Measurements from ENCODE around the gene TFPT.

TFPT gene

DNA sequence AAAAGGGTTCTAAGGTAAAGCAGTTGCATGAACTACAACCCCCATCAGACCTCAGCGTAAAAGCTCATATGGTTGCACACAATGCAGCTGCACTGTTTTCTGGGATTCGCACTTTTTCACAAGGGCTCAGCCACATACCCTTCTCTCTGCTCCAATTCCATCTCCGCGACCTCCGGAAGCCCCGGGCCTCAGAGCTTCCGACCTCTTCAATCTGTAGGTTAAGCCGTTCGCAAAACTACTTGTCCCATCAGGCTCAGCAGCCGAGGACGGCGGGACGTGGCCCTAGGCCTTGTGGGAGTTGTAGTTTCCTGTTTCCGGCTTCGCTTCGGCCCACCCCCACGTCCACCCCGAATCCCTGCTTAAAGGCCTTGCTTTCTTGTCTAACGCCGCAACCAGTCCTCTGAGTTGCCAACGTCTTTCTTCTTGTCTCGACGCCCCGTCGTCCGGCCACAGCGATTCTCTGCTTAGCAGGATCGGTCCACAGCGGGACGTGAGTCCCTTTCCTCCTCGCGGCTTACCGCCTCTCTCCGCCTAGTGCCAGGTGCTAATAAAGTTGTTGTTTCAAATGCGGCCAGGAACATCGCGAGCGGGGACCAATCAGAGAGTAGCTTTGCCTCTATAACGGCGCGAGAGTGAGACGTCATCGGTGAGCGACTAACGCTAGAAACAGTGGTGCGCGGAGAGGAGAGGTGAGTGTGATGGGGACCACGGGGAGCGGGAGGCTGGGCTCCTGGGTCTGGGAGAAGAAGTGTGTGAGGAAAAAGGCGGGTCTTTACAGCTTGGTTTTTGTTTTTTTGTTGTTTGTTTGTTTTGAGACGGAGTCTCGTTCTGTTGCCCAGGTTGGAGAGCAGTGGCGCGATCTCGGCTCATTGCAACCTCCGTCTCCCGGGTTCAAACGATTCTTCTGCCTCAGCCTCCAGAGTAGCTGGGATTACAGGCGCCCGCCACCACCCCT lies at the start of gene TFPT, which contains the start of gene PRPF31:
Gene TFPT (minus strand): TSS at position 549 of the 955 bp plus-strand sequence. CDS start 388 bp downstream, at position 161.
Gene PRPF31 (plus strand): TSS at position 646 of the 955 bp plus-strand sequence. CDS start 2,525 bp downstream, outside the sequence.
- DNase-seq (ENCODE audit: low read depth), result peak; percentile 95

DNA sequence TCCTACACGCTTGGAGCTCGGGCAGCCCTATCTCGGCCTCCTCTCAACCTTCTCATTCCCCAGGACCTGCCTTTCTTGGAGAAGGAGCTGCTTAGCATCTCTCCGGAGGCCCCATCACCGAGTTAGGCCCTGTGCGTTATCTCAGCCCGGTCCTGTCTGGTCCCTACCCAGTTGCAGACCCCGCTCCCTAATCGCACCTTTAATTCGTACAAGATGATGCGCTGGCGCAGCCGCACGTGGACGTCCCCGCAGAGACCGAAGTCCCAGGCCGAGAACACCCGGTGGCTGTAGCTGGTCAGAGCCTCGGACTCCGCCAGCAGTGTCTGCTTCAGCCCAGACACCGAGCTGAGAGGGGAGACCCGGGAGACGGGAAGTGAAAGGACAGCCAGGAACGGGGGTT lies 49.8 kb upstream of the TFPT start:
- no peak for DNase-seq (ENCODE audit: low read depth)

GRCh38 chr19:54164369-54165068 lies 49.1 kb upstream of the TFPT start:
- no peak for DNase-seq (ENCODE audit: low read depth)

DNA sequence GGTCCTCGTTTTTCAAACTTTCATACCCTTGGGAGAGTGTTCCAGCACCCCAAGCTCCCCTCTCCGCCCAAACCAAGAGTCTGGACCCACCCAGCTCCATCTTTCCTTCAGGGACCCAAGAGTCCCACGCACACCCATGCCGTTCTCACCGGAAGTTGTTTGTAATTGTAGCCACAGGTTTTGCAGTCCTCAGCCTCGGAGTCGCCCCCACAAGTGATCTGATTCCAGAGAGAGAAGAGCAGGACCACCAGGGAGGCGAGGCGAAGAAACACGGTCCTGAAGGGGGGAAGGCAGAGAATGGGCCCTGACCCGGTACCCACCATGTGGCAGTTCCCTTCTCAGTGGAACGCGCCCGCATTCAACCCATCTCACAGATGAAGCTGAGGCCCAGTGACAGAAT lies 47.4 kb upstream of the TFPT start:
- no peak for DNase-seq (ENCODE audit: low read depth)

DNA sequence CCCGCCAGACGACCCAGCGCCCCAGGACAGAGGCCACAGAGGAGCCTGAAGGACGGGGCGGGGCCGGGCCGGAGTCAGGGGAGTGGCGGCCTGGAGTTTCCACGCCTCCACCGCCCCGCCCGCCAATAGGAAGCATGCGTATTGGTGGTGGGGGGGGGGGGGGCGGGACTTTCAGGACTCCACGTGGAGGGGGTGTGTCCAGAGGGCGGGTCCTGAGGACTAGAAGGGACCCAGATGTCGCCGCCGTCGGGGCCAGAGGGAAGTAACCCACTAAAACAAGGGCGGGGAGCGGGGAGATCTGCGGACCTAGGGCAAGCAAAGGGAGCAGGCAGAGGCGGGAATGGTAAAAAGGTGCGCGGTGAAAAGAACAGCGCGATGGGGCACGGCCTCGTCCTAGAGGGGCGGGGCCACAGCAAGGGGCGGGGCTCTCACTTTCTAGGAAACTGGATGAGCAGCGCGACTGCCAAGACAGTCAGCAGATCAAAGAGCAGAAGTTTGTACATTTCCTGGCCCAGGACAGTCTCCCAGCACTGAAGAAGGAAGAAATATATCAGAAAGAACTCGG lies 46.9 kb upstream of the TFPT start:
- DNase-seq (ENCODE audit: low read depth), result no peak

- DNase-seq (ENCODE audit: low read depth), result no peak
Observed at GRCh38 chr19:54160854-54161253, 45.4 kb upstream of the TFPT start.

DNA sequence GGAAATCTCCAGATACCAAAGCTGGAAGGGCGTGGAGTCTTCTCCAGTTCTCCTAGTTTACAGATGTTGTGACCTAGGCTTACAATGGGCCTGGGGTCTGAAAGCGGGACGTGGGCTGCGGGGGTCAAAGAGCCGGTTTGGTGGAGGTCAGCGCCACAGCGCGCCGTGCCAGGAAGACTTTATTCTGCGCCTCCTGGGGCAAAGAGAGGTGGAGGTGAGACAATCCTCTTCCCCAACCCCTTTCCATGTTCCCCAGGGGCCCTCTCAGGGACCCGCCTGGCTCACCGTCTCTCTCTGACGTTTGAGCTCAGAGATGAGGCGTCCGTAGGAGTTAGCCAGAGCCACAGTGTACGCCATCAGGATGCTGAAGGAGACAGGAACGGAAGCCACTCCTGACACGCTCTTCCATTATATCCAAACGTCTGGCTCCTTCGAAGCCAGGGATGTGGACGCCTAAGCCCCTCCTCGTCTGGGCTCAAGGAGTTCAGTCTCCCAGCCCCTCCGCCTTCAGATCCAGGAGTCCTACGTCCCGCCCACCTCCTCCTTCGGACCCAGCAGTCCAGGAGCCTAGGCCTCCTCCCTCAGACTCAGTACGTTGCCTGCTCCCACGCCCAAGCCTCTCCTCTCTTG lies 44.8 kb upstream of the TFPT start:
- DNase-seq (ENCODE audit: low read depth), result no peak

GRCh38 chr19:54159352-54160181 lies 44.1 kb upstream of the TFPT start, which contains the start of gene LENG1:
TSS of gene LENG1 (minus strand) at chr19:54159721. CDS start at chr19:54159695, 26 bp downstream.
- DNase-seq (ENCODE audit: low read depth), result peak; percentile 100

DNA sequence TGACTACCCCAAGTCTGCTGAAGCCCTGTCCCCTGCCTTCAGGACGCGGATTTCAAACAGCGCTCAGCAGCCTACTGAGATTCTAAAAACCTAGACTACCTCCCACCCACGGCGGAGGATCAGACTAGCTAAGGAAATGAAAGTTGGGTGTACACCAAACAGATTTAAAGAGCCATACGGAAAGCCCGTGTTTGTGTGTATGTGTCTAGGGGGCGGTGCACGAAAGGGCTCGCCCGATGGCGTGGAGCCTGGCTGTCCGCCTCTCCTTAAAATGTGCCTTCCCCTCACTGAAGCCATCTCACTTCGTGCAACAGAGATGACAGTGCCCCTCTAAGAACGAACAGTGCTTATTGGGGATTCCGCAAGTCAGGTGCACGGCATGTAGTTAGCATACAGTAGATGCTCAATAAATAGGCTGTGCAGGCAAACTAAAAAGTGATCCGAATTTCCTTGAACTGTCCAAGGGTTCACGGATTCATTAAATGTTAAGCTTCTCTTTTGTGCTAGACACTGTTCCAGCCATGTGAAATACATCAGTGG lies 43.4 kb upstream of the TFPT start:
- DNase-seq (ENCODE audit: low read depth), result no peak

- no peak for DNase-seq (ENCODE audit: low read depth)
Observed at GRCh38 chr19:54156953-54157352, 41.5 kb upstream of the TFPT start.

DNA sequence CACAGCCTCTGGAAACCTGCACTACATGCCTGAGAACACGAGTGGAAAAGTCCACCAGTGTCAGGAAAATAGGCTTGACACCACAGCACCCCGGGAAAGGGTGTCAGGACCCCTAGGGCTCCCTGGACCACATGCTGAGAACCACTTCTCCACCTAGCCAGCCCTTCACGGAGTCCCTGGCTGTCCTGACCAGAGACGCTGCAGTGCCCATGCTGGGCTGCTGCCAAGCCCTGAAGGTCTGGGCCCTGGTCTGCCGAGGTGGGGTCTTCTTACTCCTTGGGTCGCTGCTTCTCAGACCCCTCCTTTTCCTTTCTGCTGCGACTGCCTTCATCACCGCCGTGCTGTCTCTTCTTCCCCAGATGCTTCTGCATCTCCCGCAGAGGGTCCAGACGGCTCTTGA lies 41.0 kb upstream of the TFPT start:
- DNase-seq (ENCODE audit: low read depth), result no peak

DNA sequence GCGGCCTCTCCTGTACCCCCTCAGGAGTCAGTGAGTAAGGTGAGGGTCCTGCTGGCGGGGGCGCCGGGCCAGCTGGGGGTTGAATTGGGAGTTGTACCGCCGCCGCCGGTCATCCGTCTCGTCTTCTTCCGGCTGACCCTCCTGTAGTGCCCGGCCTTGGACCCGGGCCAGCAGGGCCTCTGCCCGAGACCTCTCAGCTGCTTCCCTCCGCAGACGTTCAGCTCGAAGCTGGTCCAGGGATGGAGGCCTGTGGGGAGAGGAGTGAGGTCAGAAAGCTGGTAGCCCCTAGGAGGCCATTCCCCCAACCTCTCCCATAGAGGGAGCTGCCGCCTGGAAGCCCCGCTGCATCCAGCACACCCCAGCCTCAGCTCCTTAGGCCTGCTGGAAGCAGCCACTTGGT lies 40.2 kb upstream of the TFPT start:
- DNase-seq (ENCODE audit: low read depth), result no peak

DNA sequence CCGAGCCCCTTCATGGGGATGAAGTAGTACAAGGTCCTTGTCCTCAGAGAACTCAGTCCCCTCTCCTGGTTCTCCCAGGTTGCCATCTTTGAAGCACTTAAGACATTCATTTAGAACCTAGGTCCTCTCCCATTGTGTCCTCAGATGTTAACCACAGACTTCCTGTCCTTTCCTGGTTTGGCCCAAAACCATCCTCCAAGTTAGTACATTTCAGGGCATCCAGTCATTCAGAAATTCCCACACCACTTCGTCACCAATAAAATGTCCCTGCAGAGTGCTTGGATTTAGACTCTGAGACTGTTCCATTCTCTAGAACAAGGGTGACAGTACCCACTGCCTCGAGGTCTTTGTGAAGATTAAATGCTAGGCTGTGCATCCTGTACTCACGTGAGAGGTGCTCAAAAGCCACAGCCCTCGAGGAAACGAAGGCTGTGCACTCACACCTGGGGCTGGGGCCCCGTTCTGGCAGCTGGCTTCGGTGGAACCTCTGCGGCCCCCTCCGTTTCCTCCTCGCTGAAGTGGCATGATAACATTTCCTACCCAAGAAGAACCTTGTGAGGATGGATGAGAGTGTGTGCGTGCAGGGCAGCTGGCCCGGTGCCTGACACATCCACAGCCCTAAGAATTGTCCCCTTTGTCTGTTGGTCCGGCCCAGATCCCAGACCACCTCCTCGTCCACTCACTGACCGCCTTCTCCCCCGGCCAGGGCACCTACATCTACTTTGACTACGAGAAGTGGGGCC lies 39.3 kb upstream of the TFPT start:
- no peak for DNase-seq (ENCODE audit: low read depth)

DNA sequence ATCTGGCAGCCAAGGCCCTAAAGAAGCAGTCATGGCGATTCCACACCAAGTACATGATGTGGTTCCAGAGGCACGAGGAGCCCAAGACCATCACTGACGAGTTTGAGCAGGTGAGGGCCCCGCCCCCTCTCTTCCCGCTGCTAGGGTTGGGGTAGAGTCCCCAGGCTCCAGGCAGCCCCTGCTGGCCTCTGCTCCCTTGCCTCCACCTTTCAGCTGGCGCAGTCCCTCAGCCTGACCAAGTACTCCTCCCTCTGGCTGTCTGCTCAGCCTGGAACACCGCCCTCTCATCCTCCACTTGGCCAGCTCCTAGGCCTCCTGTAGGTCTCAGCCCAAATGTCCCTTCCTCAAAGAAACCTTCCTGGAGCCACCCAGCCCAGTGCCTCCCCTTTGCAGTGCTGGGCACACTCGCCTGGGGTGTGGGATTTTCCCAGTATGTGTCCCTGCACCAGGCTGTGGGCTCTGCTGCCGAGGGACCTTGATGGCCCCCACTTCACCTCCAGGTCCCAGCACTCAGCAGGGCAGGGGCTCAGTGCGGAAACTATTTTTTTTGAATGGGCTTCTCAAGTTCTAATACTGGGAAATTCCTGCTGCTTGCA lies 38.4 kb upstream of the TFPT start:
- DNase-seq (ENCODE audit: low read depth), result no peak

GRCh38 chr19:54152878-54153524 lies 37.5 kb upstream of the TFPT start:
- no peak for DNase-seq (ENCODE audit: low read depth)

DNA sequence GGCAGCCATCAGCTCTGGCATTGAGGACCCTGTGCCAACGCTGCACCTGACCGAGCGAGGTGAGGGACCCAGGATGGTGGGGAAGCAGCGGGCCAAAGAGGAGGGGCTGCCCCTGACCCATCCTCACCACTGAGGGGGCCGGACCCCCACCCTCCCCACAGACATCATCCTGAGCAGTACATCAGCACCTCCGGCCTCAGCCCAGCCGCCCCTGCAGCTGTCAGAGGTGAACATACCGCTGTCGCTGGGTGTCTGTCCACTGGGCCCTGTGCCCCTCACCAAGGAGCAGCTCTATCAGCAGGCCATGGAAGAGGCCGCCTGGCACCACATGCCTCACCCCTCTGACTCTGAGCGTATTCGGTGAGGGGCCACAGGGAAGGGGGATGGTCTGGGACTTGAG lies 36.8 kb upstream of the TFPT start:
- DNase-seq (ENCODE audit: low read depth), result no peak

GRCh38 chr19:54151362-54152035 lies 36.0 kb upstream of the TFPT start:
- DNase-seq (ENCODE audit: low read depth), result no peak

GRCh38 chr19:54149021-54149812 lies 33.8 kb upstream of the TFPT start:
- no peak for DNase-seq (ENCODE audit: low read depth)

Data from non-pigmented ciliary epithelial cell (primary cell).